ENCODE data around the gene GNG14. TPM values are rescaled to one million over a fixed set of nuclear protein-coding genes. Genes with fewer than 3 reads are reported as not detected.

The GNG14 gene
- total RNA-seq, 3 donors from 2014 or later, result not detected

GRCh38 chr19:12736995-12737834, 49.4 kb downstream of the GNG14 start, which contains the start of gene GET3:
TSS of gene GET3 (plus strand) at chr19:12737497. CDS start at chr19:12737506, 9 bp downstream.
- Mint-ChIP-seq H3K27me3 (ENCODE audit: low read depth) (no peaks in the 10 kb centered on the region), H3K4me1 (ENCODE audit: low read depth) (peaks cover 34% of the 10 kb centered on the region), H3K36me3 (ENCODE audit: insufficient read depth) (peaks cover 10% of the 10 kb centered on the region), H3K9me3 (no peaks in the 10 kb centered on the region), H3K4me3 (peak within 1 kb of the TSS; percentile 100)
- peak; percentile 65 for DNase-seq
- ATAC-seq, result peak; percentile 85 to 86

GRCh38 chr19:12737835-12738351, 50.1 kb downstream of the GNG14 start:
- Mint-ChIP-seq H3K4me1 (ENCODE audit: low read depth) (peaks cover 29% of the 10 kb centered on the region), H3K27me3 (ENCODE audit: low read depth) (no peaks in the 10 kb centered on the region), H3K36me3 (ENCODE audit: insufficient read depth) (peaks cover 9% of the 10 kb centered on the region), H3K4me3 (peak overlapping the region; percentile 100), H3K9me3 (no peaks in the 10 kb centered on the region)
- ATAC-seq (no peak), DNase-seq (no peak)

Other genes with a start within 250 kb of the GNG14 start
- gene ZNF443, start 247.0 kb upstream of the GNG14 start, total RNA-seq, result 1 to 10 TPM; 2.2 to 2.4 (median 2.3) TPM
- 1 to 10 TPM in 1 of 3 donors, under 1 TPM in 2; 0.58 to 1.4 (median 0.87) TPM for gene ZNF709, start 203.2 kb upstream of the GNG14 start, total RNA-seq
- 1 to 10 TPM; 2.6 to 5.1 (median 4.9) TPM for gene ZNF564, start 136.5 kb upstream of the GNG14 start, total RNA-seq
- gene ZNF490, start 77.2 kb upstream of the GNG14 start, total RNA-seq, result 1 to 10 TPM; 7.2 to 7.8 (median 7.5) TPM
- 10 to 100 TPM; 13.3 to 19.5 (median 13.8) TPM for gene ZNF791, start 77.1 kb upstream of the GNG14 start, total RNA-seq
- gene MAN2B1, start 21.3 kb upstream of the GNG14 start, total RNA-seq, result 100 to 1,000 TPM in 2 of 3 donors, 10 to 100 TPM in 1; 97.3 to 131 (median 127) TPM
- gene WDR83, start 21.2 kb upstream of the GNG14 start, total RNA-seq, result 10 to 100 TPM; 27.8 to 29.6 (median 28.3) TPM
- 100 to 1,000 TPM; 129 to 137 (median 132) TPM for gene DHPS, start 6.1 kb upstream of the GNG14 start, total RNA-seq
- 1 to 10 TPM; 7.9 to 9.9 (median 9.4) TPM for gene FBXW9, start 8.6 kb downstream of the GNG14 start, total RNA-seq
- gene TNPO2, start 35.9 kb downstream of the GNG14 start, total RNA-seq, result 100 to 1,000 TPM; 223 to 236 (median 232) TPM
- 100 to 1,000 TPM; 223 to 251 (median 235) TPM for gene TRIR, start 46.7 kb downstream of the GNG14 start, total RNA-seq
- gene GET3, start 49.5 kb downstream of the GNG14 start, total RNA-seq, result 10 to 100 TPM; 92.8 to 95.1 (median 93.8) TPM
- not detected for gene BEST2, start 63.8 kb downstream of the GNG14 start, total RNA-seq
- 1 to 10 TPM; 5.9 to 8.4 (median 6.0) TPM for gene HOOK2, start 87.6 kb downstream of the GNG14 start, total RNA-seq
- gene JUNB, start 103.5 kb downstream of the GNG14 start, total RNA-seq, result 100 to 1,000 TPM; 261 to 295 (median 287) TPM
- gene PRDX2, start 113.8 kb downstream of the GNG14 start, total RNA-seq, result 100 to 1,000 TPM; 185 to 224 (median 211) TPM
- gene THSD8, start 114.1 kb downstream of the GNG14 start, total RNA-seq, result 10 to 100 TPM; 10.3 to 18.8 (median 12.6) TPM
- 10 to 100 TPM; 32.3 to 42.7 (median 39.1) TPM for gene RNASEH2A, start 118.6 kb downstream of the GNG14 start, total RNA-seq
- gene RTBDN, start 146.6 kb downstream of the GNG14 start, total RNA-seq, result not detected
- 1 to 10 TPM in 1 of 3 donors, under 1 TPM in 2; 0.37 to 1.0 (median 0.38) TPM for gene MAST1, start 150.5 kb downstream of the GNG14 start, total RNA-seq
- gene DNASE2, start 193.5 kb downstream of the GNG14 start, total RNA-seq, result 10 to 100 TPM; 14.3 to 19.5 (median 15.9) TPM
- under 1 TPM; 0.55 to 0.92 (median 0.68) TPM for gene KLF1, start 199.2 kb downstream of the GNG14 start, total RNA-seq
- gene GCDH, start 203.2 kb downstream of the GNG14 start, total RNA-seq, result 10 to 100 TPM; 60.1 to 85.8 (median 72.8) TPM
- under 1 TPM; 0.53 to 0.91 (median 0.87) TPM for gene SYCE2, start 231.3 kb downstream of the GNG14 start, total RNA-seq
- 100 to 1,000 TPM; 345 to 368 (median 368) TPM for gene FARSA, start 245.7 kb downstream of the GNG14 start, total RNA-seq